Measurements from ENCODE around the gene TRIM38. TPM values are rescaled to one million over a fixed set of nuclear protein-coding genes. Genes with fewer than 3 reads are reported as not detected.

The TRIM38 gene
- total RNA-seq, 2 experiments from 2014 or later: 17.0 to 17.5 TPM

- peaks cover 16% of the 10 kb centered on the region for H3K36me3 Mint-ChIP-seq (ENCODE audit: low read depth)
- peaks cover 40% of the 10 kb centered on the region for H3K4me1 Mint-ChIP-seq (ENCODE audit: low read depth)
- Histone ChIP-seq H3K27ac (ENCODE audit: low read depth in 1 of 2, low read length in 2 of 2) (no peak overlapping the region), H3K9me3 (ENCODE audit: control insufficient read depth in 1 of 2, insufficient read depth in 1 of 2, low read length in 2 of 2) (peaks cover 0 to 15% of the 10 kb centered on the region in 2 experiments), H3K27me3 (ENCODE audit: control insufficient read depth in 1 of 2, insufficient read depth in 2 of 2, low read length in 2 of 2) (no peaks in the 10 kb centered on the region), H3K36me3 (ENCODE audit: insufficient read depth, low read length) (no peaks in the 10 kb centered on the region), H3K4me3 (ENCODE audit: low read length) (no peak overlapping the region), H3K4me1 (ENCODE audit: insufficient read depth, low read length) (peaks cover 34% of the 10 kb centered on the region)
- no peak for TF ChIP-seq CTCF (IDR thresholded peaks at IDR 0.05)
- H3K27me3 Mint-ChIP-seq: no peaks in the 10 kb centered on the region
- DNase-seq: peak in 1 of 14 experiments; percentile 28
- peak overlapping the region; percentile 44 for H3K4me3 Mint-ChIP-seq
- ATAC-seq (ENCODE audit: poor library complexity): no peak
- intact Hi-C loops (cut with DNase I, micrococcal nuclease): no loop called here
- ChIA-PET POLR2A (interaction anchor here (0.6 to 5.7 kb wide), 39 partner anchors 7 to 1871 kb away, joined by 3 to 357 read pairs (median 26); partner anchors contain the start of genes HFE and TRIM38), CTCF (interaction anchor here (1.5 to 8.9 kb wide), 4 partner anchors 12 to 83 kb away, joined by 3 to 62 read pairs (median 15); a partner anchor contains a TSS)
- H3K9me3 Mint-ChIP-seq: no peaks in the 10 kb centered on the region
- peak overlapping the region; percentile 97 for H3K27ac Mint-ChIP-seq
Measured at GRCh38 chr6:26019261-26019830, 56.7 kb downstream of the TRIM38 start.

DNA sequence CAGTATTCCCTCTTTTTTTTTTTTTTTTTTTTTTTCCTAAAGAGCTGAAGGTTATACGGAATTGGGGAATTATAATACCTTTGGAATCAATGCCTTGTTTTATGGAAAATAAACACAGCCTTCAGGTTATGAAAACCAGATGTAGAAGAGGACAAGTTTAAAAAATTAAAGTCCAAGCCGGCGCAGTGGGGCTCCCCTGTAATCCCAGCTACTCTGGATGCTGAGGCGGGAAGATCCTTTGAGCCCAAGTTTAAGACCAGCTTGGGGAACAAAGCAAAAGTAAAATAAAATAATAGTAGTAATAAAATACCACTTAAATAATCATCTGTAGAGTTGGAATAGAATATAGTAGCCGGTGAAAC lies 57.3 kb downstream of the TRIM38 start:
- no peaks in the 10 kb centered on the region for H3K27me3 ChIP-seq (ENCODE audit: control insufficient read depth in 1 of 2, insufficient read depth in 2 of 2, low read length in 2 of 2)
- no peaks in the 10 kb centered on the region for H3K9me3 Mint-ChIP-seq
- H3K27ac ChIP-seq (ENCODE audit: low read depth in 1 of 2, low read length in 2 of 2): peak overlapping the region; percentile 95 to 96
- TF ChIP-seq CTCF (IDR thresholded peaks at IDR 0.05): no peak
- peaks cover 40% of the 10 kb centered on the region for H3K4me1 Mint-ChIP-seq (ENCODE audit: low read depth)
- ChIA-PET POLR2A (interaction anchor here (0.5 to 5.7 kb wide), 62 partner anchors 10 to 1874 kb away, joined by 3 to 357 read pairs (median 10); partner anchors contain the start of genes HFE and TRIM38), CTCF (interaction anchor here (1.5 to 8.9 kb wide), 4 partner anchors 11 to 83 kb away, joined by 3 to 62 read pairs (median 15); a partner anchor contains a TSS)
- DNase-seq: no peak
- peaks cover 16% of the 10 kb centered on the region for H3K36me3 Mint-ChIP-seq (ENCODE audit: low read depth)
- intact Hi-C loops (cut with DNase I, micrococcal nuclease): loop anchor here (1.0 to 10.0 kb wide), 6 partner anchors 28 to 1875 kb away; partner anchors contain the start of genes ZNF184 (in 2 of the 2) and TRIM38 (in 1 of the 2)
- H3K27ac Mint-ChIP-seq: peak overlapping the region; percentile 97
- H3K4me1 ChIP-seq (ENCODE audit: insufficient read depth, low read length): peaks cover 34% of the 10 kb centered on the region
- H3K36me3 ChIP-seq (ENCODE audit: insufficient read depth, low read length): no peaks in the 10 kb centered on the region
- peaks cover 0 to 15% of the 10 kb centered on the region in 2 experiments for H3K9me3 ChIP-seq (ENCODE audit: control insufficient read depth in 1 of 2, insufficient read depth in 1 of 2, low read length in 2 of 2)
- no peaks in the 10 kb centered on the region for H3K27me3 Mint-ChIP-seq
- ATAC-seq (ENCODE audit: poor library complexity): no peak
- H3K4me3 ChIP-seq (ENCODE audit: low read length): peak overlapping the region; percentile 73
- H3K4me3 Mint-ChIP-seq: peak overlapping the region; percentile 95

DNA sequence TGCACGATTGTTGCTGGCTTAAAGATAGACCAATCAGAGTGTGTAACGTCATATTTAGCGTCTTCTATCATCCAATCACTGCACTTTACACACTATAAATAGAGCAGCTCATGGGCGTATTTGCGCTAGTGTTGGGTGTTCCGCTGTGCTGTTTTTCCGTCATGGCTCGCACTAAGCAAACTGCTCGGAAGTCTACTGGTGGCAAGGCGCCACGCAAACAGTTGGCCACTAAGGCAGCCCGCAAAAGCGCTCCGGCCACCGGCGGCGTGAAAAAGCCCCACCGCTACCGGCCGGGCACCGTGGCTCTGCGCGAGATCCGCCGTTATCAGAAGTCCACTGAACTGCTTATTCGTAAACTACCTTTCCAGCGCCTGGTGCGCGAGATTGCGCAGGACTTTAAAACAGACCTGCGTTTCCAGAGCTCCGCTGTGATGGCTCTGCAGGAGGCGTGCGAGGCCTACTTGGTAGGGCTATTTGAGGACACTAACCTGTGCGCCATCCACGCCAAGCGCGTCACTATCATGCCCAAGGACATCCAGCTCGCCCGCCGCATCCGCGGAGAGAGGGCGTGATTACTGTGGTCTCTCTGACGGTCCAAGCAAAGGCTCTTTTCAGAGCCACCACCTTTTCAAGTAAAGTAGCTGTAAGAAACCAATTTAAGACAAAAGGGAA lies 57.9 kb downstream of the TRIM38 start:
- H3K4me1 Mint-ChIP-seq (ENCODE audit: low read depth): peaks cover 41% of the 10 kb centered on the region
- Histone ChIP-seq H3K4me3 (ENCODE audit: low read length) (peak overlapping the region; percentile 73), H3K27ac (ENCODE audit: low read depth in 1 of 2, low read length in 2 of 2) (peak overlapping the region; percentile 95 to 96), H3K27me3 (ENCODE audit: control insufficient read depth in 1 of 2, insufficient read depth in 2 of 2, low read length in 2 of 2) (no peaks in the 10 kb centered on the region), H3K36me3 (ENCODE audit: insufficient read depth, low read length) (no peaks in the 10 kb centered on the region), H3K9me3 (ENCODE audit: control insufficient read depth in 1 of 2, insufficient read depth in 1 of 2, low read length in 2 of 2) (peaks cover 0 to 15% of the 10 kb centered on the region in 2 experiments), H3K4me1 (ENCODE audit: insufficient read depth, low read length) (peaks cover 38% of the 10 kb centered on the region)
- peak overlapping the region; percentile 97 for H3K27ac Mint-ChIP-seq
- no peaks in the 10 kb centered on the region for H3K27me3 Mint-ChIP-seq
- DNase-seq: peak; percentile 63 to 96 (median 78)
- no peak for TF ChIP-seq CTCF (IDR thresholded peaks at IDR 0.05)
- no peaks in the 10 kb centered on the region for H3K9me3 Mint-ChIP-seq
- CTCF ChIA-PET: interaction anchor here (1.5 to 8.9 kb wide), 4 partner anchors 11 to 82 kb away, joined by 3 to 62 read pairs (median 15); a partner anchor contains a TSS
- ATAC-seq (ENCODE audit: poor library complexity): peak; percentile 50
- intact Hi-C loops (cut with DNase I, micrococcal nuclease): loop anchor here (1.0 to 10.0 kb wide), 6 partner anchors 28 to 1874 kb away; partner anchors contain the start of genes ZNF184 (in 2 of the 2) and TRIM38 (in 1 of the 2)
- POLR2A ChIA-PET: interaction anchor here (0.5 to 5.7 kb wide), 70 partner anchors 10 to 1873 kb away, joined by 3 to 357 read pairs (median 9); partner anchors contain the start of genes HFE and TRIM38
- H3K4me3 Mint-ChIP-seq: peak overlapping the region; percentile 95
- H3K36me3 Mint-ChIP-seq (ENCODE audit: low read depth): peaks cover 16% of the 10 kb centered on the region
